Kidney epithelial cell (primary cell): ENCODE measurements around the gene TUNAR. TPM values are rescaled to one million over a fixed set of nuclear protein-coding genes. Genes with fewer than 3 reads are reported as not detected.
A peak's percentile ranks its signal among the peaks of the same experiment; 100 is the strongest.

Experiments
- DNase-seq: peaks from one replicate; pipeline ENCODE4 v3.0.0-alpha.2; 2010; ENCODE audit warnings: low read depth
- H3K27me3 ChIP-seq: 2 replicates; pipeline ENCODE4 v1.6.0; 2011; ENCODE audit warnings: low read length; ENCODE audit not compliant: control insufficient read depth, insufficient read depth
- H3K36me3 ChIP-seq: 2 replicates; pipeline ENCODE4 v1.5.1; 2011; ENCODE audit warnings: low read length; ENCODE audit not compliant: control insufficient read depth, insufficient read depth
- H3K4me3 ChIP-seq: 2 replicates; pipeline ENCODE4 v1.5.1; 2011; ENCODE audit warnings: low read depth, mild to moderate bottlenecking, control low read depth, low read length
- total RNA-seq: library from RNA; depleted of rRNA; stranded (reverse); fragments of >200 nt; gene quantifications from 2 replicates; pipeline ENCODE4 v1.2.3, GENCODE V29; 2015
- TF ChIP-seq, protein P1 (sequence below): IDR thresholded peaks from 2 replicates; pipeline ENCODE4 v1.5.1; 2011; ENCODE audit warnings: mild to moderate bottlenecking, moderate library complexity, low read length, control low read depth, inconsistent platforms; ENCODE audit not compliant: insufficient read depth, poor library complexity, severe bottlenecking

Gene TUNAR
- total RNA-seq, 1 donor from 2014 or later = 0.50 TPM

DNA sequence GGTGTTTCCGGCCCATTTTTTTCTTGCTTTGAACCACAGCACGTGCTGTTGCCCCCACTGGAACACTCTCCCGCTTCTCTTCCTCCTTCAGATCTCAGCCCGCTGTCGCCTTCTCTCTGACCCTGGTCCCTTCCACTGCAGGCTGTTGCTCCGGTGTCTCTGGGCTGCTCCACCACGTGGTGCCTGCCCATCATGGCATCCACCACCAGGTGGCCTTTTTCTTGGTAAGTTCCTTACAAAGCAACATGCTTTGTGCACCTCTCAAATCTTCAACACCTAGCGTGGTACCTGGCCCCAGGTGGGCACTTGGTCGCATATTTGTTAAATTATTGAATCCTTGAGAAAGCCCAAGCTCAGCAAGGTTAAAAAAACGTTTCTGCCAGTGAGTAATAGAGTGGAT is 19.1 kb downstream of the TUNAR start:
- Histone ChIP-seq H3K27me3 (peaks cover 3% of the 10 kb centered on the region), H3K4me3 (no peak overlapping the region), H3K36me3 (no peaks in the 10 kb centered on the region)
- DNase-seq = no peak
- TF ChIP-seq, protein P1, sequence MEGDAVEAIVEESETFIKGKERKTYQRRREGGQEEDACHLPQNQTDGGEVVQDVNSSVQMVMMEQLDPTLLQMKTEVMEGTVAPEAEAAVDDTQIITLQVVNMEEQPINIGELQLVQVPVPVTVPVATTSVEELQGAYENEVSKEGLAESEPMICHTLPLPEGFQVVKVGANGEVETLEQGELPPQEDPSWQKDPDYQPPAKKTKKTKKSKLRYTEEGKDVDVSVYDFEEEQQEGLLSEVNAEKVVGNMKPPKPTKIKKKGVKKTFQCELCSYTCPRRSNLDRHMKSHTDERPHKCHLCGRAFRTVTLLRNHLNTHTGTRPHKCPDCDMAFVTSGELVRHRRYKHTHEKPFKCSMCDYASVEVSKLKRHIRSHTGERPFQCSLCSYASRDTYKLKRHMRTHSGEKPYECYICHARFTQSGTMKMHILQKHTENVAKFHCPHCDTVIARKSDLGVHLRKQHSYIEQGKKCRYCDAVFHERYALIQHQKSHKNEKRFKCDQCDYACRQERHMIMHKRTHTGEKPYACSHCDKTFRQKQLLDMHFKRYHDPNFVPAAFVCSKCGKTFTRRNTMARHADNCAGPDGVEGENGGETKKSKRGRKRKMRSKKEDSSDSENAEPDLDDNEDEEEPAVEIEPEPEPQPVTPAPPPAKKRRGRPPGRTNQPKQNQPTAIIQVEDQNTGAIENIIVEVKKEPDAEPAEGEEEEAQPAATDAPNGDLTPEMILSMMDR = peak; percentile 30

- DNase-seq = no peak
- H3K4me3 ChIP-seq = no peak overlapping the region
- TF ChIP-seq, protein P1 = no peak
- H3K27me3 ChIP-seq = peaks cover 3% of the 10 kb centered on the region
- H3K36me3 ChIP-seq = no peaks in the 10 kb centered on the region
These were observed 20.0 kb downstream of the TUNAR start for GRCh38 chr14:95896498-95897135.

DNA sequence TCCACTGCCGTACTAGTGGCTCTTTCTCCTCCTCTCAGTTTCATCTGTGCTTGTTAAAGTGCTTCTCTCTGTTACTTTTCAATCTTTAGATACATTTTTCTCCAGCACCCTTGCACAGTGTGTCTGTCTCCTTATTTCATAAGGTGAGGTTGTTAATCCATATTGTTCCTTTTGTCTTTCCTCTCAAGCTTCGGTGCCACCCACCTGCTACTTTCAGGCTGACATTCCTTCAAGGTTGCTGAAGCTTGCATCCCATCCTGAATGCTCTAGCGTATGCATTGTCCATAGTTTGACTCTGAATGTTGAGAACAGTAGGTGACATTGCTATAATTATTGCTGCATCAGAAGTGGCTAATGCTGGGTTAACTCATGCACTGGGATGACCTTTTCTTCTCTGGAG is 20.6 kb downstream of the TUNAR start:
- TF ChIP-seq, protein P1 = no peak
- Histone ChIP-seq H3K4me3 (no peak overlapping the region), H3K36me3 (no peaks in the 10 kb centered on the region), H3K27me3 (peaks cover 3% of the 10 kb centered on the region)
- no peak for DNase-seq

DNA sequence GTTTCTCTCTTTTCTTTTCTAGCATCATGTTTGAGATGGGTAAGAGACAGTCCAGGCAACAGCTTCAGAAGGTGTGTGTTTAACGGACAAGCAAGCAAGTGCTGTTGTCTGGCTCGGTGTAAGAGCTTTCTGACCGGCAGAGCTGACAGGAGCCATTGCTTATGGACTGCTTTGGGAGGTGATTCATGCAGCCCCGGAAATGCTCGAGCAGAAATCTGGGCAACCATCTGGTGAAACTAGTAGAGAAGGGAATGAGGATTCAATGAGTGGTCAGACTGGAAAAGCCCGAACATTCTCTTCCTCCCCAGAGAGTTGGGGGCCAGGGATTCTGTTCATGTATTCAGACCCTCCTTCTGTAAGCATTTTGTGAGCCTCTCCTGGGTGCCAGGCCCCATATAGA is 24.4 kb downstream of the TUNAR start:
- H3K27me3 ChIP-seq = peaks cover 3% of the 10 kb centered on the region
- TF ChIP-seq, protein P1 = no peak
- no peak overlapping the region for H3K4me3 ChIP-seq
- DNase-seq = no peak
- H3K36me3 ChIP-seq = no peaks in the 10 kb centered on the region

- Histone ChIP-seq H3K27me3 (peaks cover 3% of the 10 kb centered on the region), H3K36me3 (no peaks in the 10 kb centered on the region), H3K4me3 (no peak overlapping the region)
- TF ChIP-seq, protein P1 = no peak
- no peak for DNase-seq
These were observed 25.7 kb downstream of the TUNAR start for GRCh38 chr14:95902273-95902826.

DNA sequence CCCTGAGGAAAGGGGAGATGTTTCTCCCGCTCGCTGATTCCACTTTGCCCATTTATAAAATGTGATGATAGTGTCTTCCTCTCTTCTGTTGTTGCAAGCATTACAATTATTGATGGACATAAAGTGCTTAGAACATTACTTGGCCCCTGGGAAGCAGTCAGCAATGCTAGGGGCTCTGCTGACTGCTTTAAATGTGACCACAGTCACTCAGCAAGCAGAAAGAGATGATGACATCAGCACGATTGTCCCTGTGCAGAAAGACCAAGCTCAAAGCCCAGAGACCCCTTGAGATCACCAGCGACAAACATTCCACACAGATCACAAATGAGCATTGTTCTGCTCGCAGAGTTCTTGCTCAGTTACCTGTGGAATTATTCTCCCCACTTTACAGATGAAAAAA is 26.5 kb downstream of the TUNAR start:
- H3K36me3 ChIP-seq = no peaks in the 10 kb centered on the region
- peaks cover 3% of the 10 kb centered on the region for H3K27me3 ChIP-seq
- DNase-seq = no peak
- H3K4me3 ChIP-seq = no peak overlapping the region
- TF ChIP-seq, protein P1 = no peak
